Measurements from ENCODE around the gene UNKL. TPM values are rescaled to one million over a fixed set of nuclear protein-coding genes. Genes with fewer than 3 reads are reported as not detected.

UNKL gene
- total and polyA plus RNA-seq, 12 donors = 10.1 to 174 (median 33.3) TPM

GRCh38 chr16:1407753-1408152 lies 6.8 kb downstream of the UNKL start:
- no peak for TF ChIP-seq CTCF (IDR thresholded peaks at IDR 0.05)
- TF ChIP-seq POLR2A (IDR thresholded peaks at IDR 0.05) = no peak
- no peaks in the 10 kb centered on the region for H3K27me3 ChIP-seq
- H3K9me3 ChIP-seq (replicated peaks in 1 of 3) = no peaks in the 10 kb centered on the region
- H3K27ac ChIP-seq = peak overlapping the region in 2 of 5 donors; percentile 6 to 12
- peak in 2 of 7 donors; percentile 39 to 44 for DNase-seq
- H3K36me3 ChIP-seq (replicated peaks in 1 of 2) = peaks cover 0 to 16% of the 10 kb centered on the region in 2 donors
- peaks cover 3 to 11% of the 10 kb centered on the region in 2 donors for H3K4me1 ChIP-seq (replicated peaks in 1 of 2)
- intact Hi-C loops (cut with DNase I) = loop anchor here in 1 of 2 donors (10.0 kb wide), 1 partner anchor 93 kb away; no protein-coding TSS in a partner anchor
- 21 to 55% (median 27%) methylated on average over 4 to 11 of the region's 11 CpGs for WGBS, 4 donors
- peak overlapping the region in 1 of 4 donors; percentile 47 for H3K4me3 ChIP-seq

GRCh38 chr16:1403733-1404132 lies 10.8 kb downstream of the UNKL start:
- 90 to 95% (median 91%) methylated on average over 13 to 14 of the region's 14 CpGs for WGBS, 4 donors
- intact Hi-C loops (cut with DNase I) = loop anchor here in 1 of 2 donors (10.0 kb wide), 1 partner anchor 89 kb away; no protein-coding TSS in a partner anchor
- TF ChIP-seq CTCF (IDR thresholded peaks at IDR 0.05) = no peak
- TF ChIP-seq POLR2A (IDR thresholded peaks at IDR 0.05) = no peak

GRCh38 chr16:1403036-1403435 lies 11.5 kb downstream of the UNKL start:
- Histone ChIP-seq H3K4me3 (no peak overlapping the region), H3K27me3 (no peaks in the 10 kb centered on the region), H3K9me3 (replicated peaks in 1 of 3) (no peaks in the 10 kb centered on the region), H3K27ac (no peak overlapping the region), H3K36me3 (replicated peaks in 1 of 2) (peaks cover 0 to 50% of the 10 kb centered on the region in 2 donors), H3K4me1 (replicated peaks in 1 of 2) (peaks cover 0 to 5% of the 10 kb centered on the region in 2 donors)
- no peak for TF ChIP-seq POLR2A (IDR thresholded peaks at IDR 0.05)
- no peak for TF ChIP-seq CTCF (IDR thresholded peaks at IDR 0.05)
- 81 to 96% (median 93%) methylated on average over 4 to 22 of the region's 22 CpGs for WGBS, 4 donors
- intact Hi-C loops (cut with DNase I) = loop anchor here in 1 of 2 donors (10.0 kb wide), 1 partner anchor 88 kb away; no protein-coding TSS in a partner anchor
- no peak for DNase-seq

More at GRCh38 chr16:1403733-1404132, 10.8 kb downstream of the UNKL start:
- Histone ChIP-seq H3K4me1 (replicated peaks in 1 of 2) (peaks cover 3 to 11% of the 10 kb centered on the region in 2 donors), H3K27me3 (no peaks in the 10 kb centered on the region), H3K9me3 (replicated peaks in 1 of 3) (no peaks in the 10 kb centered on the region), H3K36me3 (replicated peaks in 1 of 2) (peaks cover 0 to 43% of the 10 kb centered on the region in 2 donors), H3K4me3 (no peak overlapping the region), H3K27ac (no peak overlapping the region)
- DNase-seq = no peak

GRCh38 chr16:1401758-1402154 lies 12.7 kb downstream of the UNKL start:
- Histone ChIP-seq H3K4me1 (replicated peaks in 1 of 2) (no peaks in the 10 kb centered on the region), H3K9me3 (replicated peaks in 1 of 3) (no peaks in the 10 kb centered on the region), H3K27me3 (no peaks in the 10 kb centered on the region), H3K27ac (no peak overlapping the region), H3K4me3 (no peak overlapping the region), H3K36me3 (replicated peaks in 1 of 2) (peaks cover 0 to 53% of the 10 kb centered on the region in 2 donors)
- 92 to 96% (median 94%) methylated on average over 7 to 13 of the region's 13 CpGs for WGBS, 4 donors
- intact Hi-C loops (cut with DNase I) = loop anchor here in 1 of 2 donors (10.0 kb wide), 1 partner anchor 87 kb away; no protein-coding TSS in a partner anchor
- TF ChIP-seq CTCF (IDR thresholded peaks at IDR 0.05) (no peak), POLR2A (IDR thresholded peaks at IDR 0.05) (no peak)
- no peak for DNase-seq
